Cerebellar cortex (tissue), 1 donor: ENCODE measurements around the gene PRX.
A peak's percentile ranks its signal among the peaks of the same experiment; 100 is the strongest.
"Not testable (repeated sequence)": the region's sequence is repeated elsewhere in the genome, so short reads cannot be mapped to it uniquely, and the experiment has no call there.

Source experiments
- DNase-seq: peaks from one replicate; pipeline ENCODE4 v3.0.0-alpha.2; 2015; ENCODE audit warnings: low spot score

PRX gene

GRCh38 chr19:40413291-40413845 is at the start of gene PRX:
Gene PRX (minus strand): TSS chr19:40413378. CDS start chr19:40407932, 5,446 bp downstream.
- no peak for DNase-seq

DNA sequence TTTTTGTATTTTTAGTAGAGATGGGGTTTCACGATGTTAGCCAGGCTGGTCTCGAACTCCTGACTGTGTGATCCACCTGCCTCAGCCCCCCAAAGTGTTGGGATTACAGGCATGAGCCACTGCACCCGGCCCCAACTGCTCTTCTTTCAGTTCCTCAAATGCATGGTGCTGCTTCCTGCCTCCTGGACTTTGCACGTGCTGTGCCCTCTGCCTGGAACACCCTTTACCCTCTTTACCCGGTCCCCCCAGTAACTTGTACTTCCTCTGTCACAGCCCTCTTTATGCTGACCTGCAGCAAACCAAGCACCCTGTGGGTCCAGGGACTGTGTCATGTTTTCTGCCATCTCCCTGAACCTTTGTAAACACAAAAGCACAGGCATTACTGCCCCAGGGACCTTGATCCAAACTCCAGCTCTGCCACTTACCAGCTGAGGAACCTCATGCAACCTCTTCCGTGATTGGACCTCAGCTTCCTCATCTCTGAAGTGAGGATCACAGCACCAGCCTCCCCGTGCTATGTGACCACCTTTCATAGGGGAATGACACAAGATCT is 48.6 kb upstream of the PRX start:
- no peak for DNase-seq

GRCh38 chr19:40460185-40460584 is 47.0 kb upstream of the PRX start:
- DNase-seq, result no peak

DNA sequence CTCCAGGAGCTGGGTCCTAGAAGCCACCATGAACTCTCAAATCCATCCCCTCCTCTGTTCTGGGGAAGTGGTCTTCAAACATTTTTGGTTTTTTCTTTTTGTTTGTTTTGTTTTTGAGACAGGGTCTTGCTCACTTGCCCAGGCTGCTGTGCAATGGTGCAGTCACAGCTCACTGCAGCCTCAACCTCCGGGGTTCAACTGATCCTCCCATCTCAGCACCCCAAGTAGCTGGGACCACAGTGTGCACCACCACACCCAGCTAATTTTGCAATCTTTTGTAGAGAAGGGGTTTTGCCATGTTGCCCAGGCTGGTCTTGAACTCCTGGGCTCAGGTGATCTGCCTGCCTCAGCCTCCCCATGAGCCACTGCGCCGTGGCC is 45.4 kb upstream of the PRX start:
- no peak for DNase-seq

DNA sequence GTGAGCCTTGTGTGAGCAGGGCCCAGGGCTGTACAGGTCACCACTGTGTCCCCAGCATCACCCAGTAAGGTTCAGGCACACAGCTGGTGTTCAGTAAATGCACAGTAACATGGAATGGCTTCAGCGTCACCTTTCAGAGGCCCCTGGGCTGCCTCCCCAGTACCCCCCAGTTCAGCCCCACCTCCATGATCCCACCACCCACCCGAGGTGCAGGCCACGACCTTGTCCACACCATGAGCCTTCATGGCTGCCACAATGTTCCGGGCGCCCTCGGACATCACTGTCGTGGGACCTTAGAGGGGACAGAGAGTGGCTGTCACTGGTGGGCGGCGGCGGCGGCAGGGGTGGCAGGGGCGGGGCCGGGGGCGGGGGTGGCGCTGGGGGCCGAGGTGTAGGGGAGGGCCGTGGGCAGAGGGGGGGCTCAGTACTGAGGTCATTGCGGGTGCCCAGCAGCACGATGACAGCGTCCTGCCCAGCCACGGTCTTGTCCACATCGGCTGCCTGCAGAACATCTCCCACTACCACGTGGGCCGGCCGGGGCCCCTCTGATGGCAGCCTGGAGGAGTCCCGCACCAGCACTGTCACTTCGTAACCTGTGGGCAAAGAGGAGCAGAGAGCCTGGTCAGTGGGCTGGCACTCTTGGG is 44.9 kb upstream of the PRX start:
- no peak for DNase-seq

GRCh38 chr19:40457048-40457447 is 43.9 kb upstream of the PRX start:
- DNase-seq, result no peak

DNA sequence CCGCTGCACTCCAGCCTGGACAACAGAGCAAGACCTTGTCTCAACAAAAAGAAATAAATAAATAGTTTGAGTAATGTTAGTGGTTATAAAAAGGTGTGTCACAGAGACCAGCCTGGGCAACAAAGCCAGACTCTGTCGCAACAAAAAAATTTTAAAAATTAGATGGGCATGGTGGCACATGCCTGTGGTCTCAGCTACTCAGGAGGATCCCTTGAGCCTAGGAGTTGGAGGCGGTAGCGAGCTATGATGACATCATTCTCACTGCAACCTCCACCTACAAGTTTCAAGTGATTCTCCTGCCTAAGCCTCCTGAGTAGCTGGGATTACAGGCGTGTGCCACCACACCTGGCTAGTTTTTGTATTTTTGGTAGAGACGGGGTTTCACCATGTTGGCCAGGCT is 40.8 kb upstream of the PRX start:
- not testable (repeated sequence) for DNase-seq

DNA sequence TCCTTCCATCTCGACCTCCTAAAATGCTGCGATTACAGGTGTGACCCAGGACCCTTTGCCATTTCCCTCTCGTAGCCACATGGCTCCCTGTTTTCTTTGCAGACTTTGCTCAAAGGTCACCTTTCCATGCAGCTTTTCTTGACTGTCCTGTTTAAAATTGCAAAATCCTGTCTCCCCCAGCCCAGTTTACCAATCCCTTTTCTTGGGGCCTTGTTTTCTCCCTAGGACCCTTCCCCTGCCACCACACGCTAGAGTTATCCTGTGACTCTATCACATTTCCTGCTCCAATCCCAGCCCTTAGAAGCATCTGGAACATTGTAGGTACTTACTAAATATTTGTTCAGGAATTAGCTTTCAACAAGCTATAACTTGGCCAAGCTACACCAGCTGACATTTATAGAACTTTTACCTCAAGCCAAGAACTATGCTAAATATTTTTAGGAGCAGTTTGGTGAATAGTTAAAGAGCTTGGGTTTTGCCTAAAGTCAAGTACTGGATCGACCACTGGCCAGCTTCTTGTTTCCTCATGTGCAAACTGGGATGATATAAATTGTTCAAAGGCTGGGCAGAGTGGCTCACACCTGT is 40.1 kb upstream of the PRX start:
- no peak for DNase-seq

GRCh38 chr19:40452016-40452415 is 38.8 kb upstream of the PRX start:
- no peak for DNase-seq

GRCh38 chr19:40450664-40451063 is 37.5 kb upstream of the PRX start:
- DNase-seq, result no peak

DNA sequence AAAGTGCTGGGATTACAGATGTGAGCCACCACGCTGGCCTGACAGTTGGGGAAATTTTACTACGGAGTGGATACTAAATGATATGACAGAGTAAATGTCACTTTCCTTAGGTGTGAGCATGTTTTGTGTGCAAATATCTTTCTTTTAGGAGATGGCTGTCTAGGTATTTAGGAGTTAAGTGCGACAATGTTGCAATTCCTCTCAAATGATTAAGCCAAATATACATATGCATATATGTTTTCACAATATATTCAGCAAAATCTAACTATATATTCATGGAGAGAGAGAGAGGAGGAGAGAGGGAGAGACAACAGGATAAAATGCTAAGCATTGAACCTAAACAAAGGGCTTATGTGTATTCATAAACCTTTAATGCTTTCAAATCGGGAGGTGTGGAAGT is 36.3 kb upstream of the PRX start:
- DNase-seq, result no peak

DNA sequence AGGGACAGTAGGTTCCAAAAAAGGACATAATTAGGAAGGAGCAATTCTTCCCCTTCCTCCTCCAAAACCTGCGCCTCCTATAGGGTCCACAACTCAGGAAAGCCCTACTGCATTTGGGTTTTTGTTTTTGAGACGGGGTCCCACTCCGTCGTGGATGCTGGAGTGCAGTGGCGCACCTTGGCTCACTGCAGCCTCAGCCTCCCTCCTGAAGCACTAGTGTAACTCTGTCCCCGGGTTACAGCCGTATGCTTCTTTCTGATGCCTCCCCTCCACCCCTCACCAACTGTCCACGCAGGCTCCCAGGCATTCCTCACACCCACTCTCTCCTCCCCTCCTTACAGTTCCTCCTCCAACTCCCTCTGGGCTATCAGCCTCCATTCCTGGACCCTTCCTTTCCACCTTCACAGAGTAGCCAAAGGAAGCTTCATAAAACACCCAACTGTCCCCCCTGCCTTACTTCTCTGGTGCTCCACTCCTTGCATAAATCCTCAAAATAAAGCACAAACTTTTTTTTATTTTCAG is 33.1 kb upstream of the PRX start:
- no peak for DNase-seq

DNA sequence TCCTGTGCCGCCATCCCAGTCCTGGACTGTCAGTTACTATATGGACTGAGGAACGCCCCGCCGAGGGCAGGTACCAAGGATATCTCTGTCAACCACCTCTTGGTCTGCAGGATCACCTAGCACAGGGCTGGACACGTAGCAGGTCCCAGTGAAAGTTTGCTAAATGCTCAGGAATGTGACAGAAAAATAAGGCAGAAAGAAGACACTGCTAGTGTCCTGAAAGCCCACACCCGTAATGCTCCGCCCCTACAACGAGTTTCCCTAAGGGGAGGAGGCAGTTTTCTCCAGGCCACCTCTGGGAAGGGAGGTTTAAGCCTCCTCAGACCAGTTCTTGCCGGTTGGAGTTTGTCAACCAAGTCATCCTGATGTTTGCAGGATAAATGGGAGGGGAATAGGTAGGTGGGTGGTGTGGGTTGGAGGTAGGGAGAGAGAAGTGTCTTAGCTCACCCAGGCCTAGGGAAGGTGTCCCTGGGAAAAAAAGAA is 32.6 kb upstream of the PRX start:
- no peak for DNase-seq

GRCh38 chr19:40444825-40445312 is 31.7 kb upstream of the PRX start:
- no peak for DNase-seq

GRCh38 chr19:40444000-40444824 is 31.0 kb upstream of the PRX start, which contains the start of gene SERTAD3:
Gene SERTAD3 (minus strand): TSS chr19:40444335. CDS start chr19:40442080, 2,255 bp downstream.
- DNase-seq, result peak; percentile 94

GRCh38 chr19:40443131-40443999 is 30.2 kb upstream of the PRX start:
- peak; percentile 99 for DNase-seq

GRCh38 chr19:40442328-40443130 is 29.4 kb upstream of the PRX start:
- no peak for DNase-seq

GRCh38 chr19:40441719-40442253 is 28.6 kb upstream of the PRX start:
- no peak for DNase-seq

DNA sequence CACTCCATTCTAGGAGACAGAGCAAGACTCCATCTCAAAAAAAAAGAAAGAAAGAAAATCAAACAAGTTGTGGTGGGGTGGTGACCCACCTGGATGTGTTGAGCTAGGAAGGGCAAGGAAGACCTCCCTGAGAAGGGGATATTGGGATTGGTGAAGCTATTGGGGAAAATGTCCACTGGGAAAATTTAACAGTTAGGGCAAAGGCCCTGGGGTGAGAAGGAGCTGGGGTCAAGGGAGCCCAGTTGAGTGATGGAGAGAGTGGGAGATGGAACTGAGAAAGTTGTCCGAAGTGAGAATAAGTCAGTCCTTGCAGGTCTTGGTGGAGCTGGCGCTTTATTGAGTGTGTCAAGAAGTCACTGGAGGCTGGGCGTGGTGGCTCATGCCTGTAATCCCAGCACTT is 25.1 kb upstream of the PRX start:
- DNase-seq, result no peak
